Panc1 (cell line): ENCODE data around the gene SLF1. TPM values are rescaled to one million over a fixed set of nuclear protein-coding genes. Genes with fewer than 3 reads are reported as not detected.

Experiments used
- ATAC-seq: fragments of 200-7000 bp; cut with Tn5 transposase; 2 replicates; pipeline ENCODE4 v1.9.1; 2020; ENCODE audit warnings: mild to moderate bottlenecking, moderate library complexity
- BruUV-seq: library from RNA; stranded (reverse); fragments of 400-500 nt; replicated peaks from 2 replicates; lab custom pipeline; 2021; lab: Mats Ljungman, UMichigan
- CTCF ChIA-PET: fragments of 300-600 bp; sonication (Branson Sonifier 250); formaldehyde crosslinking; loops from one replicate; lab custom pipeline; 2022; ENCODE audit warnings: antibody characterized with exemption; lab: Charles Lee
- POLR2A ChIA-PET: fragments of 300-600 bp; sonication (Branson Sonifier 250); formaldehyde crosslinking; loops from one replicate; lab custom pipeline; 2022; ENCODE audit warnings: antibody characterized with exemption; lab: Charles Lee
- DNase-seq: peaks from one replicate; pipeline ENCODE4 v3.0.0-alpha.2; 2010; ENCODE audit warnings: low read depth, low spot score
- H3K27ac ChIP-seq: 2 replicates; pipeline ENCODE4 v1.5.1; 2011; ENCODE audit warnings: mild to moderate bottlenecking, low read length, inconsistent platforms
- H3K27me3 ChIP-seq: fragments of 200-500 bp; sonication (Bioruptor generic); 2 replicates; pipeline ENCODE4 v1.6.0; 2014; ENCODE audit warnings: low read length, inconsistent platforms; ENCODE audit not compliant: control insufficient read depth, insufficient read depth
- H3K36me3 ChIP-seq: fragments of 200-500 bp; sonication (Bioruptor generic); 2 replicates; pipeline ENCODE4 v1.5.1; 2014; ENCODE audit warnings: inconsistent platforms, mild to moderate bottlenecking, low read length, moderate library complexity; ENCODE audit not compliant: control insufficient read depth, insufficient read depth
- H3K4me1 ChIP-seq: 2 replicates; pipeline ENCODE4 v1.5.1; 2011; ENCODE audit warnings: inconsistent platforms, mild to moderate bottlenecking, low read length, moderate library complexity; ENCODE audit not compliant: control insufficient read depth, insufficient read depth
- H3K4me3 ChIP-seq, 2 experiments: 2 replicates each; pipeline ENCODE4 v1.5.1; 2011 to 2012; ENCODE audit warnings: low read depth in 2 of 2, low read length in 2 of 2, mild to moderate bottlenecking in 2 of 2, inconsistent platforms in 1 of 2, moderate library complexity in 1 of 2
- H3K9me3 ChIP-seq: fragments of 200-500 bp; sonication (Bioruptor generic); 2 replicates; pipeline ENCODE4 v1.5.1; 2014; ENCODE audit warnings: low read depth, mild to moderate bottlenecking, inconsistent platforms, low read length, moderate library complexity; ENCODE audit not compliant: control insufficient read depth, insufficient read depth
- POLR2AphosphoS5 ChIP-seq: IDR thresholded peaks from 2 replicates; pipeline ENCODE4 v1.6.1; 2012; ENCODE audit warnings: mild to moderate bottlenecking, low read depth, low read length, moderate library complexity
- SIN3A ChIP-seq: IDR thresholded peaks from 2 replicates; pipeline ENCODE4 v1.6.1; 2012; ENCODE audit warnings: low read depth, mild to moderate bottlenecking, low read length, moderate library complexity, borderline replicate concordance; ENCODE audit not compliant: insufficient read depth
- TCF7L2 ChIP-seq: IDR thresholded peaks from 2 replicates; pipeline ENCODE4 v1.6.1; 2011; ENCODE audit warnings: mild to moderate bottlenecking, low read depth, low read length, inconsistent platforms
- in situ Hi-C: cut with HindIII; loops from 2 replicates; pipeline ENCODE4 v1.10.0; 2016; ENCODE audit warnings: low sequenced_read_pairs, low pct_unique_long_range_greater_than_20kb
- intact Hi-C: fragments of 100-400 bp; cut with micrococcal nuclease; formaldehyde crosslinking; loops from one replicate; pipeline ENCODE4 v1.10.0; 2022; ENCODE audit not compliant: unreplicated experiment
- total RNA-seq: library from RNA; stranded (reverse); gene quantifications from one replicate; pipeline ENCODE4 v1.2.1, GENCODE V29; 2021; ENCODE audit not compliant: unreplicated experiment
- TF ChIP-seq, protein P1 (sequence below), 2 experiments: IDR thresholded peaks; 2 replicates each; pipeline ENCODE4 v1.6.1; 2011 to 2012; ENCODE audit warnings: low read depth in 2 of 2, control low read depth in 1 of 2, low read length in 1 of 2, mild to moderate bottlenecking in 1 of 2, moderate library complexity in 1 of 2; ENCODE audit not compliant: insufficient read depth in 1 of 2
- TF ChIP-seq, protein P2 (sequence below): fragments of 450-650 bp; IDR thresholded peaks from 2 replicates; pipeline ENCODE4 v1.5.1; 2017; ENCODE audit warnings: mild to moderate bottlenecking

The SLF1 gene
- total RNA-seq, 1 experiment from 2014 or later = 9.7 TPM

DNA sequence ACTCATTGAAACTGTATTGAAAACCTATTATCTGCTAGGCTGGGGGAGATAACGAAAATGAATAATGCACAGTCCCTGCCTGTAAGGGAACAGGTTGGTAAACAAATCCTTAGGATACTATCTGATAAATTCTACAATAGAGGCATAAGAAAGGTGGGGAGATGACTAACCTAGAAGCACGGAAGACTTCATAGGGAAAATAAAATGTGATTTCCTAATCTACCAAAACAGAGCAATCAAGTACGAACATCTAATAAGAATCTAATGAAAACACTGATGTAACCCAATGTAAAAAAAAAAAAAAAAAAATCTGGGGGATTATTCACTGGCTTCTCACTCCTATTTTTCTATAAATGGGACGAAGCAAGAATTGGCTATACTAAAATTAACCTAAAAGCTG, 124.4 kb downstream of the SLF1 start:
- no peak for ATAC-seq
- CTCF ChIA-PET = interaction anchor here (0.7 kb wide), 1 partner anchor 44 kb away, joined by 5 read pairs; no protein-coding TSS in a partner anchor

DNA sequence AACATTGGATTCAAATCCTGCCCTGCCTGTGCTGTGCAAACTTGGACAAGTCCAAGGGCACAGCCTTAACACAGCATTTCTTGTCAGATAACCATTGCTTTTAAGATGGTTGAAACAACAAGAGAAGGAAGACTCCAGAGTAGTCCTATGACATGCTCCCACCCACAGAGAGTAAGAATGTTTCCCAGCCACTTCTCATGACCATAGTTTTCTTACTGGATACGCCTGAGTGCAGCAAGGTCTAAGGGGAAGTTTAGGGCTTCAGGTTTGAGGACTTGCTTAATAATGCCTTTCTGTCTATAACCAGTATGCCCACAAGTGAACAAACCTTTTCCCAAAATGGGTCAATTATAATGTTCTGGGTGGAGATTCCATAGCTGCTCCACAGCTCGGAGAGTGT, 126.4 kb downstream of the SLF1 start:
- no peak overlapping the region for H3K4me3 ChIP-seq
- CTCF ChIA-PET = no interaction called here
- in situ Hi-C loops = no loop called here
- ATAC-seq = no peak
- H3K27me3 ChIP-seq = no peaks in the 10 kb centered on the region
- TF ChIP-seq, protein P1, sequence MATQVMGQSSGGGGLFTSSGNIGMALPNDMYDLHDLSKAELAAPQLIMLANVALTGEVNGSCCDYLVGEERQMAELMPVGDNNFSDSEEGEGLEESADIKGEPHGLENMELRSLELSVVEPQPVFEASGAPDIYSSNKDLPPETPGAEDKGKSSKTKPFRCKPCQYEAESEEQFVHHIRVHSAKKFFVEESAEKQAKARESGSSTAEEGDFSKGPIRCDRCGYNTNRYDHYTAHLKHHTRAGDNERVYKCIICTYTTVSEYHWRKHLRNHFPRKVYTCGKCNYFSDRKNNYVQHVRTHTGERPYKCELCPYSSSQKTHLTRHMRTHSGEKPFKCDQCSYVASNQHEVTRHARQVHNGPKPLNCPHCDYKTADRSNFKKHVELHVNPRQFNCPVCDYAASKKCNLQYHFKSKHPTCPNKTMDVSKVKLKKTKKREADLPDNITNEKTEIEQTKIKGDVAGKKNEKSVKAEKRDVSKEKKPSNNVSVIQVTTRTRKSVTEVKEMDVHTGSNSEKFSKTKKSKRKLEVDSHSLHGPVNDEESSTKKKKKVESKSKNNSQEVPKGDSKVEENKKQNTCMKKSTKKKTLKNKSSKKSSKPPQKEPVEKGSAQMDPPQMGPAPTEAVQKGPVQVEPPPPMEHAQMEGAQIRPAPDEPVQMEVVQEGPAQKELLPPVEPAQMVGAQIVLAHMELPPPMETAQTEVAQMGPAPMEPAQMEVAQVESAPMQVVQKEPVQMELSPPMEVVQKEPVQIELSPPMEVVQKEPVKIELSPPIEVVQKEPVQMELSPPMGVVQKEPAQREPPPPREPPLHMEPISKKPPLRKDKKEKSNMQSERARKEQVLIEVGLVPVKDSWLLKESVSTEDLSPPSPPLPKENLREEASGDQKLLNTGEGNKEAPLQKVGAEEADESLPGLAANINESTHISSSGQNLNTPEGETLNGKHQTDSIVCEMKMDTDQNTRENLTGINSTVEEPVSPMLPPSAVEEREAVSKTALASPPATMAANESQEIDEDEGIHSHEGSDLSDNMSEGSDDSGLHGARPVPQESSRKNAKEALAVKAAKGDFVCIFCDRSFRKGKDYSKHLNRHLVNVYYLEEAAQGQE (IDR thresholded peaks at IDR 0.05; ENCODE audit: insufficient read depth in 1 of 2, low read depth in 2 of 2, low read length in 1 of 2) = no peak
- TF ChIP-seq POLR2AphosphoS5 = no peak
- no peak for TF ChIP-seq TCF7L2
- TF ChIP-seq SIN3A = no peak
- TF ChIP-seq, protein P2, sequence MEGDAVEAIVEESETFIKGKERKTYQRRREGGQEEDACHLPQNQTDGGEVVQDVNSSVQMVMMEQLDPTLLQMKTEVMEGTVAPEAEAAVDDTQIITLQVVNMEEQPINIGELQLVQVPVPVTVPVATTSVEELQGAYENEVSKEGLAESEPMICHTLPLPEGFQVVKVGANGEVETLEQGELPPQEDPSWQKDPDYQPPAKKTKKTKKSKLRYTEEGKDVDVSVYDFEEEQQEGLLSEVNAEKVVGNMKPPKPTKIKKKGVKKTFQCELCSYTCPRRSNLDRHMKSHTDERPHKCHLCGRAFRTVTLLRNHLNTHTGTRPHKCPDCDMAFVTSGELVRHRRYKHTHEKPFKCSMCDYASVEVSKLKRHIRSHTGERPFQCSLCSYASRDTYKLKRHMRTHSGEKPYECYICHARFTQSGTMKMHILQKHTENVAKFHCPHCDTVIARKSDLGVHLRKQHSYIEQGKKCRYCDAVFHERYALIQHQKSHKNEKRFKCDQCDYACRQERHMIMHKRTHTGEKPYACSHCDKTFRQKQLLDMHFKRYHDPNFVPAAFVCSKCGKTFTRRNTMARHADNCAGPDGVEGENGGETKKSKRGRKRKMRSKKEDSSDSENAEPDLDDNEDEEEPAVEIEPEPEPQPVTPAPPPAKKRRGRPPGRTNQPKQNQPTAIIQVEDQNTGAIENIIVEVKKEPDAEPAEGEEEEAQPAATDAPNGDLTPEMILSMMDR = no peak
- H3K27ac ChIP-seq = no peak overlapping the region
- no peak for DNase-seq
- no peaks in the 10 kb centered on the region for H3K36me3 ChIP-seq
- no peaks in the 10 kb centered on the region for H3K9me3 ChIP-seq
- intact Hi-C loops = no loop called here
- POLR2A ChIA-PET = no interaction called here
- no peaks in the 10 kb centered on the region for H3K4me1 ChIP-seq
- no TSS peak for BruUV-seq

More for the DNA sequence above, 124.4 kb downstream of the SLF1 start:
- Histone ChIP-seq H3K27ac (no peak overlapping the region), H3K4me3 (no peak overlapping the region), H3K4me1 (no peaks in the 10 kb centered on the region), H3K9me3 (no peaks in the 10 kb centered on the region), H3K27me3 (no peaks in the 10 kb centered on the region), H3K36me3 (no peaks in the 10 kb centered on the region)
- POLR2A ChIA-PET = interaction anchor here (0.7 kb wide), 1 partner anchor 72 kb away, joined by 6 read pairs; no protein-coding TSS in a partner anchor
- no TSS peak for BruUV-seq
- intact Hi-C loops = no loop called here
- in situ Hi-C loops = no loop called here
- no peak for DNase-seq
- TF ChIP-seq TCF7L2 = no peak
- TF ChIP-seq, protein P2 = no peak
